ENCODE results near the gene DMD. TPM values are rescaled to one million over a fixed set of nuclear protein-coding genes. Genes with fewer than 3 reads are reported as not detected.

Gene DMD
- polyA plus RNA-seq, 3 donors, result 0.23 TPM; not detected in 2

- no peaks in the 10 kb centered on the region for H3K4me1 Mint-ChIP-seq
- no peak overlapping the region for H2AFZ ChIP-seq (ENCODE audit: insufficient read depth, low read depth, low read length, poor library complexity, severe bottlenecking)
- H3K4me3 ChIP-seq (replicated peaks in 1 of 3; ENCODE audit: low read depth in 2 of 3, low read length in 3 of 3), result no peak overlapping the region
- H4K20me1 ChIP-seq (ENCODE audit: insufficient read depth, low read length), result no peaks in the 10 kb centered on the region
- peaks cover 0 to 8% (median 3%) of the 10 kb centered on the region in 7 donors for H3K9me3 Mint-ChIP-seq
- no peak for DNase-seq
- no peaks in the 10 kb centered on the region for H3K36me3 ChIP-seq (replicated peaks in 1 of 2; ENCODE audit: control insufficient read depth in 1 of 2, insufficient read depth in 2 of 2, low read length in 2 of 2)
- H3K9ac ChIP-seq (ENCODE audit: insufficient read depth, low read length, poor library complexity, severe bottlenecking), result no peak overlapping the region
- H3K27ac ChIP-seq (ENCODE audit: low read depth in 1 of 2, low read length in 2 of 2), result no peak overlapping the region
- no peak for TF ChIP-seq CTCF (IDR thresholded peaks at IDR 0.05)
- 93% methylated on average over 5 of the region's 6 CpGs for WGBS (ENCODE audit: insufficient coverage)
- no peaks in the 10 kb centered on the region for H3K36me3 Mint-ChIP-seq
- H3K9me3 ChIP-seq (replicated peaks in 1 of 2; ENCODE audit: control insufficient read depth in 1 of 2, insufficient read depth in 1 of 2, low read length in 2 of 2), result no peaks in the 10 kb centered on the region
- H3K4me3 Mint-ChIP-seq, result no peak overlapping the region
- no peaks in the 10 kb centered on the region for H3K27me3 ChIP-seq (ENCODE audit: control insufficient read depth in 2 of 2, insufficient read depth in 2 of 2, low read length in 2 of 2)
- no peaks in the 10 kb centered on the region for H3K4me1 ChIP-seq (ENCODE audit: control insufficient read depth in 1 of 2, insufficient read depth in 2 of 2, low read length in 2 of 2)
- H3K4me2 ChIP-seq (replicated peaks; ENCODE audit: extremely low read depth, low read length, poor library complexity, severe bottlenecking), result no peak overlapping the region
- peaks cover 0 to 1% (median 0%) of the 10 kb centered on the region in 3 donors for H3K27me3 Mint-ChIP-seq (ENCODE audit: low read depth in 3 of 3)
- no peak overlapping the region for H3K27ac Mint-ChIP-seq
- H3K79me2 ChIP-seq (ENCODE audit: insufficient read depth, low read length), result no peaks in the 10 kb centered on the region
- intact Hi-C loops (cut with micrococcal nuclease), result no loop called here
These were observed 1195.2 kb downstream of the DMD start for GRCh38 chrX:32016195-32016594.

- Histone ChIP-seq H3K27me3 (ENCODE audit: control insufficient read depth in 2 of 2, insufficient read depth in 2 of 2, low read length in 2 of 2) (no peaks in the 10 kb centered on the region), H3K79me2 (ENCODE audit: insufficient read depth, low read length) (no peaks in the 10 kb centered on the region), H3K27ac (ENCODE audit: low read depth in 1 of 2, low read length in 2 of 2) (no peak overlapping the region), H2AFZ (ENCODE audit: insufficient read depth, low read depth, low read length, poor library complexity, severe bottlenecking) (no peak overlapping the region), H3K9me3 (replicated peaks in 1 of 2; ENCODE audit: control insufficient read depth in 1 of 2, insufficient read depth in 1 of 2, low read length in 2 of 2) (no peaks in the 10 kb centered on the region), H3K4me1 (ENCODE audit: control insufficient read depth in 1 of 2, insufficient read depth in 2 of 2, low read length in 2 of 2) (no peaks in the 10 kb centered on the region), H4K20me1 (ENCODE audit: insufficient read depth, low read length) (no peaks in the 10 kb centered on the region), H3K36me3 (replicated peaks in 1 of 2; ENCODE audit: control insufficient read depth in 1 of 2, insufficient read depth in 2 of 2, low read length in 2 of 2) (no peaks in the 10 kb centered on the region), H3K4me3 (replicated peaks in 1 of 3; ENCODE audit: low read depth in 2 of 3, low read length in 3 of 3) (no peak overlapping the region), H3K4me2 (replicated peaks; ENCODE audit: extremely low read depth, low read length, poor library complexity, severe bottlenecking) (no peak overlapping the region), H3K9ac (ENCODE audit: insufficient read depth, low read length, poor library complexity, severe bottlenecking) (no peak overlapping the region)
- no peaks in the 10 kb centered on the region for H3K4me1 Mint-ChIP-seq
- intact Hi-C loops (cut with micrococcal nuclease), result no loop called here
- H3K27ac Mint-ChIP-seq, result no peak overlapping the region
- no peak for TF ChIP-seq CTCF (IDR thresholded peaks at IDR 0.05)
- peaks cover 0 to 7% (median 1%) of the 10 kb centered on the region in 7 donors for H3K9me3 Mint-ChIP-seq
- H3K27me3 Mint-ChIP-seq (ENCODE audit: low read depth in 3 of 3), result peaks cover 0 to 1% (median 0%) of the 10 kb centered on the region in 3 donors
- 72% methylated on average over 2 of the region's 5 CpGs for WGBS (ENCODE audit: insufficient coverage)
- DNase-seq, result no peak
- no peaks in the 10 kb centered on the region for H3K36me3 Mint-ChIP-seq
- no peak overlapping the region for H3K4me3 Mint-ChIP-seq
These were observed 1200.4 kb downstream of the DMD start for GRCh38 chrX:32010948-32011347.

All from CD14-positive monocyte (primary cell).